Measurements from ENCODE around the gene GPC5. TPM values are rescaled to one million over a fixed set of nuclear protein-coding genes. Genes with fewer than 3 reads are reported as not detected.

Gene GPC5
- total RNA-seq, 4 donors from 2014 or later = 0.24 to 30.8 (median 1.8) TPM; not detected in 1

DNA sequence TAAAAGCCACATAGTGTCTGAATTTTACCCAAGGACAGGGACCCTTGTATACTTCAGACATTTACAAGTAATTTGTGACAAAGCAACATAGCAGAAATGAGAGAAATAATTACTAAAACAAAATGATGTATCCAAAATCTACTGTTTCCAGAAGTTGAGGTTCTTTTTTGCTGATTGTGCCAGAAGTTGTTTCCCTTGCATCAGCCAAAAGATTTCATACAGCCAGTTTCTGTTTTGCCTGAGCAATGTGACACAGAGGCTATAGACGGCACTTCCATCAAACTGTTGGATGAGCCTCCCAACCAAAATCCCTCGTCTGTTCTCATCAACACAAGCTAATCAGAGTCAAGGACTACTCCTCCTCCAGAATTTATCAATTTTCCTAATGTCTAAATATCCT lies 915.0 kb downstream of the GPC5 start:
- Histone ChIP-seq H3K36me3 (no peaks in the 10 kb centered on the region), H3K27ac (no peak overlapping the region), H3K4me3 (no peak overlapping the region), H3K27me3 (no peaks in the 10 kb centered on the region), H3K4me1 (no peaks in the 10 kb centered on the region), H3K9me3 (no peaks in the 10 kb centered on the region)
- intact Hi-C loops (cut with DNase I; ENCODE audit: low total_unique reads) = no loop called here
- no peak for DNase-seq
- TF ChIP-seq POLR2A (IDR thresholded peaks at IDR 0.05) = no peak
- TF ChIP-seq, protein P1, sequence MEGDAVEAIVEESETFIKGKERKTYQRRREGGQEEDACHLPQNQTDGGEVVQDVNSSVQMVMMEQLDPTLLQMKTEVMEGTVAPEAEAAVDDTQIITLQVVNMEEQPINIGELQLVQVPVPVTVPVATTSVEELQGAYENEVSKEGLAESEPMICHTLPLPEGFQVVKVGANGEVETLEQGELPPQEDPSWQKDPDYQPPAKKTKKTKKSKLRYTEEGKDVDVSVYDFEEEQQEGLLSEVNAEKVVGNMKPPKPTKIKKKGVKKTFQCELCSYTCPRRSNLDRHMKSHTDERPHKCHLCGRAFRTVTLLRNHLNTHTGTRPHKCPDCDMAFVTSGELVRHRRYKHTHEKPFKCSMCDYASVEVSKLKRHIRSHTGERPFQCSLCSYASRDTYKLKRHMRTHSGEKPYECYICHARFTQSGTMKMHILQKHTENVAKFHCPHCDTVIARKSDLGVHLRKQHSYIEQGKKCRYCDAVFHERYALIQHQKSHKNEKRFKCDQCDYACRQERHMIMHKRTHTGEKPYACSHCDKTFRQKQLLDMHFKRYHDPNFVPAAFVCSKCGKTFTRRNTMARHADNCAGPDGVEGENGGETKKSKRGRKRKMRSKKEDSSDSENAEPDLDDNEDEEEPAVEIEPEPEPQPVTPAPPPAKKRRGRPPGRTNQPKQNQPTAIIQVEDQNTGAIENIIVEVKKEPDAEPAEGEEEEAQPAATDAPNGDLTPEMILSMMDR (IDR thresholded peaks at IDR 0.05) = no peak

DNA sequence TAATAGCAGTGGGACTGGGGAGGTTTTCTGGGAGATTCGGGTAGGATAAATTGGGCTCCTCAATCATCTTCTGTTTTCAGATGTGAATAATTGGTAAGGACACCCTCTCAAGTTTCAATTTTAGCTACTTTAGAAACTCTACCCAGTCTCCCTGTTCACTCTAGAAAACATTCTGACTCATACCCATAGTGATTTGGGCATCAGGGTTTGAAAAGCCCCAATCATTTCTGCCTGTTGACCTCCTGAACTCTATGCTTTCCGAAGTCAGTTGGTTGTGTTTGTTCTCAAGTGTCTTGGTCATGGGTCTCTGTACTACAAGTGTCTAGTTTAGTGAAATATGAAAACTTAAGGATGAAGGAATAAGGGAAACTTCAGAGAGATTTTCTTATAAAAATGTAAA lies 916.8 kb downstream of the GPC5 start:
- Histone ChIP-seq H3K9me3 (no peaks in the 10 kb centered on the region), H3K36me3 (no peaks in the 10 kb centered on the region), H3K4me3 (no peak overlapping the region), H3K27me3 (no peaks in the 10 kb centered on the region), H3K4me1 (no peaks in the 10 kb centered on the region), H3K27ac (no peak overlapping the region)
- DNase-seq = no peak
- no peak for TF ChIP-seq POLR2A (IDR thresholded peaks at IDR 0.05)
- TF ChIP-seq, protein P1 (IDR thresholded peaks at IDR 0.05) = no peak
- intact Hi-C loops (cut with DNase I; ENCODE audit: low total_unique reads) = no loop called here

DNA sequence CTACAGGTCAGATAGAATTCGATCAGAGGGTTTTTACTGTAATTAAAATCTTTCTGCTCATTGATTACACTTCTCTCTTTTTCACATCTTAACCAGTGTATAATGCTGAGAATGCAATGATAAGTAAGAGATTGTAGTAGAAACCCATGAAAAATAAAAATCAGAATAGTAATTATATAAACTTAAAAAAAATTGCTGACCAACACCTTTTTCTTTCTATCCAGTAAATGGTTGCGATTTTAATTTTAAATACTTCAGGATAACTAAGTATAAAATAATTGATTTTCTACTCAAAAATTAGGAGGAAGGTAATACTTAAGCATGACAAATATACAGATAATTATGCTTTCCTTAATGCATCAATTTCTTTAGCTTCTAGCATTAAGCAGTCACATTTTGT lies 917.6 kb downstream of the GPC5 start:
- TF ChIP-seq, protein P1 (IDR thresholded peaks at IDR 0.05) = no peak
- no peak for TF ChIP-seq POLR2A (IDR thresholded peaks at IDR 0.05)

GRCh38 chr13:92317066-92317465 lies 918.6 kb downstream of the GPC5 start:
- no peak for TF ChIP-seq POLR2A (IDR thresholded peaks at IDR 0.05)
- TF ChIP-seq, protein P1 (IDR thresholded peaks at IDR 0.05) = no peak
- Histone ChIP-seq H3K4me1 (no peaks in the 10 kb centered on the region), H3K36me3 (no peaks in the 10 kb centered on the region), H3K27ac (no peak overlapping the region), H3K4me3 (no peak overlapping the region), H3K27me3 (no peaks in the 10 kb centered on the region), H3K9me3 (no peaks in the 10 kb centered on the region)
- no peak for DNase-seq
- intact Hi-C loops (cut with DNase I; ENCODE audit: low total_unique reads) = no loop called here

More for the DNA sequence above, 917.6 kb downstream of the GPC5 start:
- Histone ChIP-seq H3K9me3 (no peaks in the 10 kb centered on the region), H3K27me3 (no peaks in the 10 kb centered on the region), H3K36me3 (no peaks in the 10 kb centered on the region), H3K4me1 (no peaks in the 10 kb centered on the region), H3K27ac (no peak overlapping the region), H3K4me3 (no peak overlapping the region)
- no peak for DNase-seq
- intact Hi-C loops (cut with DNase I; ENCODE audit: low total_unique reads) = no loop called here

GRCh38 chr13:92320323-92320722 lies 921.9 kb downstream of the GPC5 start:
- intact Hi-C loops (cut with DNase I; ENCODE audit: low total_unique reads) = no loop called here
- H3K27ac ChIP-seq = no peak overlapping the region
- no peaks in the 10 kb centered on the region for H3K27me3 ChIP-seq
- H3K4me1 ChIP-seq = no peaks in the 10 kb centered on the region
- no peak for DNase-seq
- H3K36me3 ChIP-seq = no peaks in the 10 kb centered on the region
- TF ChIP-seq, protein P1 (IDR thresholded peaks at IDR 0.05) = no peak
- no peak for TF ChIP-seq POLR2A (IDR thresholded peaks at IDR 0.05)
- H3K4me3 ChIP-seq = no peak overlapping the region
- no peaks in the 10 kb centered on the region for H3K9me3 ChIP-seq

Measured in uterus (tissue), 4 donors.